Germinal center (tissue), 1 donor: Measurements from ENCODE around the gene HOXC13.
A peak's percentile ranks its signal among the peaks of the same experiment; 100 is the strongest.

Experiments
- DNase-seq: peaks from one replicate; pipeline ENCODE4 v3.0.0; 2012; ENCODE audit warnings: mixed read lengths, low spot score

HOXC13 gene

GRCh38 chr12:53970451-53970850 lies 31.8 kb downstream of the HOXC13 start:
- no peak for DNase-seq

- DNase-seq, result no peak
Observed at GRCh38 chr12:53971129-53971528, 32.5 kb downstream of the HOXC13 start.

- DNase-seq, result no peak
Observed at GRCh38 chr12:53971686-53972085, 33.1 kb downstream of the HOXC13 start.

GRCh38 chr12:53972152-53972702 lies 33.6 kb downstream of the HOXC13 start:
- no peak for DNase-seq

GRCh38 chr12:53972722-53973235 lies 34.1 kb downstream of the HOXC13 start, which contains the start of gene HOXC11:
TSS of gene HOXC11 (plus strand) at chr12:53973126. CDS start at chr12:53973242, 116 bp downstream.
- DNase-seq, result no peak

GRCh38 chr12:53973236-53974042 lies 34.8 kb downstream of the HOXC13 start:
- no peak for DNase-seq

- DNase-seq, result peak; percentile 58
Observed at GRCh38 chr12:53974084-53975063, 35.7 kb downstream of the HOXC13 start, which contains the start of gene HOTAIR. TSS of gene HOTAIR (minus strand) at chr12:53974954.

- DNase-seq, result no peak
Observed at GRCh38 chr12:53975064-53975471, 36.4 kb downstream of the HOXC13 start.

GRCh38 chr12:53975479-53976152 lies 37.0 kb downstream of the HOXC13 start:
- no peak for DNase-seq

GRCh38 chr12:53976172-53976822 lies 37.7 kb downstream of the HOXC13 start:
- no peak for DNase-seq

GRCh38 chr12:53976823-53977595 lies 38.4 kb downstream of the HOXC13 start:
- DNase-seq, result no peak

- no peak for DNase-seq
Observed at GRCh38 chr12:53977596-53978445, 39.2 kb downstream of the HOXC13 start.

GRCh38 chr12:53978477-53979356 lies 40.1 kb downstream of the HOXC13 start:
- DNase-seq, result no peak

GRCh38 chr12:53980104-53980801 lies 41.6 kb downstream of the HOXC13 start:
- DNase-seq, result no peak

- no peak for DNase-seq
Observed at GRCh38 chr12:53980802-53981496, 42.3 kb downstream of the HOXC13 start.

GRCh38 chr12:53981634-53982565 lies 43.3 kb downstream of the HOXC13 start:
- DNase-seq, result no peak
